Adrenal gland (tissue), 12 donors: ENCODE data around the gene UNK. TPM values are rescaled to one million over a fixed set of nuclear protein-coding genes. Genes with fewer than 3 reads are reported as not detected.

Experiments used
- DNase-seq, 7 donors: peaks; one replicate each; pipeline ENCODE4 v3.0.0-alpha.2; 2019 to 2020
- H3K27ac ChIP-seq, 5 donors: fragments of 200-600 bp; sonication (generic) in 4 of 5; 1 replicate in 3 of 5; 2 replicates in 2 of 5; pipeline versions ENCODE4 v1.5.1 to v1.8.0; 2016 to 2020; ENCODE audit warnings: mild to moderate bottlenecking in 1 of 5
- H3K27me3 ChIP-seq: fragments of 200-600 bp; 2 replicates; pipeline ENCODE4 v1.8.0; 2021
- H3K36me3 ChIP-seq, 2 donors: fragments of 200-600 bp; replicated peaks in 1 of 2; 1 replicate in 1 of 2; 2 replicates in 1 of 2; pipeline versions ENCODE4 v1.5.1 to v1.8.0; 2018 to 2022
- H3K4me1 ChIP-seq, 2 donors: fragments of 200-600 bp; replicated peaks in 1 of 2; 1 replicate in 1 of 2; 2 replicates in 1 of 2; pipeline versions ENCODE4 v1.5.1 to v1.8.0; 2018 to 2021
- H3K4me3 ChIP-seq, 4 donors: fragments of 200-600 bp; sonication (generic) in 3 of 4; one replicate each; pipeline ENCODE4 v1.5.1; 2016 to 2018
- H3K9me3 ChIP-seq, 3 donors: fragments of 200-600 bp; sonication (generic) in 1 of 3; replicated peaks in 1 of 3; 1 replicate in 2 of 3; 2 replicates in 1 of 3; pipeline versions ENCODE4 v1.5.1 to v1.8.0; 2016 to 2021
- CTCF ChIP-seq, 6 experiments: fragments of 450-650 bp in 4 of 6; fragments of 200-600 bp in 2 of 6; sonication (generic) in 1 of 6; IDR thresholded peaks; 1 replicate in 5 of 6; 2 replicates in 1 of 6; pipeline versions ENCODE4 v1.5.1 to v1.8.0; 2016 to 2021; ENCODE audit warnings: antibody characterized with exemption in 6 of 6, mild to moderate bottlenecking in 2 of 6, moderate library complexity in 1 of 6
- POLR2A ChIP-seq, 2 donors: fragments of 450-650 bp; IDR thresholded peaks; one replicate each; pipeline ENCODE4 v1.6.1; 2017; ENCODE audit warnings: antibody characterized with exemption in 2 of 2, mild to moderate bottlenecking in 2 of 2, moderate library complexity in 1 of 2
- WGBS, 4 donors: extraction: QIAGEN DNeasy Blood & Tissue Kit in 2 of 4; methylation state at CpG; one replicate each; pipeline versions ENCODE4 v1.1.5 to v1.1.7; 2013 to 2017; 5-methylcytosine and 5-hydroxymethylcytosine counted together
- intact Hi-C, 2 donors: fragments of 100-400 bp; cut with DNase I; formaldehyde crosslinking; loops; one replicate each; pipeline versions ENCODE4 v1.14.1 to v1.15.0; 2022 to 2023
- polyA plus RNA-seq, 3 donors: library from polyadenylated mRNA; stranded (reverse); fragments of 200-250 nt in 2 of 3; fragments of 350-450 nt in 1 of 3; fragmentation: Illumina TruSeq in 1 of 3; extraction: RNeasy Lipid Tissue Mini Kit (QIAGEN cat#74804) in 1 of 3; gene quantifications; one replicate each; pipeline ENCODE4 v1.2.3, GENCODE V29; 2013 to 2014
- total RNA-seq, 9 donors: library from RNA; depleted of rRNA in 4 of 9; stranded (reverse); fragments of >200 nt in 4 of 9; fragments of 120-200 nt in 1 of 9; fragmentation: NEBNext Ultra II Directional in 1 of 9; extraction: Animal tissue kit (Norgen Biotek cat#: 25700) in 1 of 9; gene quantifications; one replicate each; pipeline versions ENCODE4 v1.1.0 to v1.2.4, GENCODE V29; 2013 to 2023
- donor health status: healthy with polysubstance abuse.
- donor health status: Bipolar disorder and iron deficiency.
- donor health status: DM: yes; HTN: yes; CAD: no.
- donor health status: DM: no; HTN: no; CAD: no.
- donor health status: DM: no; HTN: no; CAD: no.
- donor health status: DM: yes; HTN: yes; CAD: no.

Gene UNK
- total and polyA plus RNA-seq, 12 donors, result 13.6 to 45.9 (median 24.6) TPM

GRCh38 chr17:75839942-75840798 is 55.6 kb downstream of the UNK start:
- Histone ChIP-seq H3K4me3 (no peak overlapping the region), H3K27ac (no peak overlapping the region), H3K27me3 (no peaks in the 10 kb centered on the region), H3K4me1 (peaks cover 10 to 15% of the 10 kb centered on the region in 2 donors), H3K9me3 (no peaks in the 10 kb centered on the region), H3K36me3 (peaks cover 0 to 4% of the 10 kb centered on the region in 2 donors)
- intact Hi-C loops, result no loop called here
- TF ChIP-seq POLR2A (IDR thresholded peaks at IDR 0.05) (no peak), CTCF (IDR thresholded peaks at IDR 0.05) (no peak)
- WGBS, 4 donors, result 88 to 95% (median 94%) methylated on average over 13 to 36 of the region's 36 CpGs
- DNase-seq, result no peak

- H3K4me1 ChIP-seq, result peaks cover 16 to 21% of the 10 kb centered on the region in 2 donors
- no peaks in the 10 kb centered on the region for H3K27me3 ChIP-seq
- H3K36me3 ChIP-seq, result peaks cover 0 to 5% of the 10 kb centered on the region in 2 donors
- no peaks in the 10 kb centered on the region for H3K9me3 ChIP-seq
- WGBS, 4 donors, result 73 to 95% (median 79%) methylated on average over 4 to 7 of the region's 7 CpGs
- no peak for DNase-seq
- intact Hi-C loops, result no loop called here
- TF ChIP-seq POLR2A (IDR thresholded peaks at IDR 0.05) (no peak), CTCF (IDR thresholded peaks at IDR 0.05) (no peak)
- H3K4me3 ChIP-seq, result no peak overlapping the region
- no peak overlapping the region for H3K27ac ChIP-seq
Measured at GRCh38 chr17:75840799-75841164, 56.2 kb downstream of the UNK start.

GRCh38 chr17:75842411-75842810 is 57.8 kb downstream of the UNK start:
- Histone ChIP-seq H3K36me3 (peaks cover 0 to 17% of the 10 kb centered on the region in 2 donors), H3K4me3 (no peak overlapping the region), H3K27me3 (no peaks in the 10 kb centered on the region), H3K9me3 (no peaks in the 10 kb centered on the region), H3K27ac (no peak overlapping the region), H3K4me1 (peaks cover 23 to 32% of the 10 kb centered on the region in 2 donors)
- intact Hi-C loops, result no loop called here
- WGBS, 4 donors, result 88 to 100% (median 90%) methylated on average over 8 to 18 of the region's 18 CpGs
- no peak for TF ChIP-seq POLR2A (IDR thresholded peaks at IDR 0.05)
- no peak for TF ChIP-seq CTCF (IDR thresholded peaks at IDR 0.05)
- no peak for DNase-seq

DNA sequence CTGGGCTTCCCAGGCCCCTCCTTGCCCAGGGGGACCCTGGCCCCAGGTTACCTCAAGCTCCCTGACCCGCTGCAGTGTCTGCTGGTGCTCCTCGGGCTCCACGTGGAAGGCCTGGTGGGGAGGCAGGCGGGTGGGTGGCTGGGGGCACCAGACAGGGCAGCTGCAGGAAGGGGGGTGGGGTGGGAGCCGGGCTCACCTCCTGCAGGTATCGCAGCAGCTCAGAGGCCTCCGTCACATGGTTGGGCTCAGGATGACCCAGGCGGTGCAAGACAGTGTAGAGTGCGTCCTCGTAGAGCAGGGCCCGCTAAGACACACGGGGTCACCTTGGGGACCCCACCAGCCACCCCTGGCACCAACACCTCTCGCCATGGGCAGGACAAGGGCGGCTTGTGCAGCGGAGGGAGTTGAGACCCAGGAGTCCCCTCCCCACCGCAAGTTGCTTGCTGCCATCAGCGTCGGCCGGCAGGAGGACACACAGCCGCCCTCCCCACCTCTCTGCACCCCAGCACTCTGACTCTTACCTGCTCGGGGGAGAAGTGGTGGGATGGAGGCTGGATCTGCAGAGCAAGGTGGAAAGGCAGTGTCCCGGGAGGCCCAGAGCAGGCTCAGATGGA is 58.5 kb downstream of the UNK start:
- H3K4me3 ChIP-seq, result peak overlapping the region in 1 of 4 donors; percentile 30
- H3K4me1 ChIP-seq, result peaks cover 23 to 36% of the 10 kb centered on the region in 2 donors
- DNase-seq, result no peak
- H3K9me3 ChIP-seq, result no peaks in the 10 kb centered on the region
- H3K36me3 ChIP-seq, result peaks cover 0 to 24% of the 10 kb centered on the region in 2 donors
- no peak for TF ChIP-seq CTCF (IDR thresholded peaks at IDR 0.05)
- H3K27ac ChIP-seq, result peak overlapping the region in 2 of 5 donors; percentile 88 to 97
- no peaks in the 10 kb centered on the region for H3K27me3 ChIP-seq
- 68 to 90% (median 81%) methylated on average over 5 to 22 of the region's 22 CpGs for WGBS, 4 donors
- intact Hi-C loops, result no loop called here
